C4-2B (cell line): ENCODE results near the gene ALAS1.

Experiments
- CTCF ChIP-seq: fragments of 450-650 bp; conservative IDR thresholded peaks from 2 replicates; pipeline ENCODE4 v1.5.1; 2017; ENCODE audit warnings: mild to moderate bottlenecking
- ZFX ChIP-seq: fragments of 450-650 bp; IDR thresholded peaks from 2 replicates; pipeline ENCODE4 v1.6.1; 2017

GRCh38 chr3:52176951-52177700 lies 20.8 kb upstream of the ALAS1 start:
- TF ChIP-seq ZFX = no peak
- TF ChIP-seq CTCF = no peak
